Measurements from ENCODE around the gene RNF207. TPM values are rescaled to one million over a fixed set of nuclear protein-coding genes. Genes with fewer than 3 reads are reported as not detected.

Gene RNF207
- total and polyA plus RNA-seq, 5 donors, result 33.7 to 97.4 (median 55.2) TPM

GRCh38 chr1:6200188-6200809 lies 5.6 kb upstream of the RNF207 start:
- no peaks in the 10 kb centered on the region for H3K27me3 ChIP-seq (ENCODE audit: control insufficient read depth, insufficient read depth)
- intact Hi-C loops (cut with DNase I), result no loop called here
- H3K4me3 ChIP-seq (ENCODE audit: low read length), result peak overlapping the region; percentile 47
- WGBS, result 62% methylated on average over 10 of the region's 10 CpGs
- H3K27ac ChIP-seq (ENCODE audit: low read length), result peak overlapping the region; percentile 93
- peaks cover 5% of the 10 kb centered on the region for H3K4me1 ChIP-seq (ENCODE audit: control insufficient read depth, insufficient read depth, low read length)
- ATAC-seq (no peak), DNase-seq (no peak)
- no peaks in the 10 kb centered on the region for H3K9me3 ChIP-seq (ENCODE audit: control insufficient read depth, low read length)

GRCh38 chr1:6202256-6202655 lies 3.7 kb upstream of the RNF207 start:
- H3K27me3 ChIP-seq (ENCODE audit: control insufficient read depth, insufficient read depth), result no peaks in the 10 kb centered on the region
- DNase-seq (no peak), ATAC-seq (no peak)
- WGBS, result 92% methylated on average over 7 of the region's 7 CpGs
- intact Hi-C loops (cut with DNase I), result no loop called here
- H3K4me3 ChIP-seq (ENCODE audit: low read length), result no peak overlapping the region
- peaks cover 5% of the 10 kb centered on the region for H3K4me1 ChIP-seq (ENCODE audit: control insufficient read depth, insufficient read depth, low read length)
- no peaks in the 10 kb centered on the region for H3K9me3 ChIP-seq (ENCODE audit: control insufficient read depth, low read length)
- no peak overlapping the region for H3K27ac ChIP-seq (ENCODE audit: low read length)

GRCh38 chr1:6206520-6206855 lies 569 bp downstream of the RNF207 start:
- WGBS, result 11% methylated on average over 25 of the region's 25 CpGs
- Histone ChIP-seq H3K4me3 (ENCODE audit: low read length) (peak overlapping the region; percentile 62), H3K27me3 (ENCODE audit: control insufficient read depth, insufficient read depth) (no peaks in the 10 kb centered on the region), H3K27ac (ENCODE audit: low read length) (peak overlapping the region; percentile 57), H3K9me3 (ENCODE audit: control insufficient read depth, low read length) (no peaks in the 10 kb centered on the region), H3K4me1 (ENCODE audit: control insufficient read depth, insufficient read depth, low read length) (no peaks in the 10 kb centered on the region)
- ATAC-seq, result no peak
- intact Hi-C loops (cut with DNase I), result no loop called here
- no peak for DNase-seq

- ATAC-seq, result peak in 1 of 2 donors; percentile 12
- DNase-seq, result peak in 1 of 3 donors; percentile 80
- H3K4me3 ChIP-seq (ENCODE audit: low read length), result peak overlapping the region; percentile 62
- no peaks in the 10 kb centered on the region for H3K9me3 ChIP-seq (ENCODE audit: control insufficient read depth, low read length)
- no peaks in the 10 kb centered on the region for H3K27me3 ChIP-seq (ENCODE audit: control insufficient read depth, insufficient read depth)
- intact Hi-C loops (cut with DNase I), result no loop called here
- no peaks in the 10 kb centered on the region for H3K4me1 ChIP-seq (ENCODE audit: control insufficient read depth, insufficient read depth, low read length)
- 63% methylated on average over 19 of the region's 19 CpGs for WGBS
- peak overlapping the region; percentile 57 for H3K27ac ChIP-seq (ENCODE audit: low read length)
These were observed 1.4 kb downstream of the RNF207 start for GRCh38 chr1:6207075-6207885.

GRCh38 chr1:6207921-6208320 lies 2.0 kb downstream of the RNF207 start:
- Histone ChIP-seq H3K9me3 (ENCODE audit: control insufficient read depth, low read length) (no peaks in the 10 kb centered on the region), H3K4me3 (ENCODE audit: low read length) (no peak overlapping the region), H3K27me3 (ENCODE audit: control insufficient read depth, insufficient read depth) (no peaks in the 10 kb centered on the region), H3K27ac (ENCODE audit: low read length) (peak overlapping the region; percentile 4), H3K4me1 (ENCODE audit: control insufficient read depth, insufficient read depth, low read length) (no peaks in the 10 kb centered on the region)
- no peak for ATAC-seq
- DNase-seq, result no peak
- intact Hi-C loops (cut with DNase I), result no loop called here
- 78% methylated on average over 10 of the region's 10 CpGs for WGBS

GRCh38 chr1:6208723-6209660 lies 3.1 kb downstream of the RNF207 start:
- DNase-seq (peak; percentile 53 to 84 (median 84)), ATAC-seq (peak; percentile 35 to 46)
- Histone ChIP-seq H3K4me3 (ENCODE audit: low read length) (peak overlapping the region; percentile 12), H3K4me1 (ENCODE audit: control insufficient read depth, insufficient read depth, low read length) (no peaks in the 10 kb centered on the region), H3K27me3 (ENCODE audit: control insufficient read depth, insufficient read depth) (no peaks in the 10 kb centered on the region), H3K9me3 (ENCODE audit: control insufficient read depth, low read length) (no peaks in the 10 kb centered on the region), H3K27ac (ENCODE audit: low read length) (no peak overlapping the region)
- intact Hi-C loops (cut with DNase I), result no loop called here
- 5% methylated on average over 99 of the region's 99 CpGs for WGBS

GRCh38 chr1:6209661-6210580 lies 4.0 kb downstream of the RNF207 start:
- no peak overlapping the region for H3K4me3 ChIP-seq (ENCODE audit: low read length)
- intact Hi-C loops (cut with DNase I), result no loop called here
- ATAC-seq (no peak), DNase-seq (peak in 1 of 3 donors; percentile 56)
- no peaks in the 10 kb centered on the region for H3K27me3 ChIP-seq (ENCODE audit: control insufficient read depth, insufficient read depth)
- no peak overlapping the region for H3K27ac ChIP-seq (ENCODE audit: low read length)
- no peaks in the 10 kb centered on the region for H3K4me1 ChIP-seq (ENCODE audit: control insufficient read depth, insufficient read depth, low read length)
- WGBS, result 86% methylated on average over 17 of the region's 17 CpGs
- no peaks in the 10 kb centered on the region for H3K9me3 ChIP-seq (ENCODE audit: control insufficient read depth, low read length)

GRCh38 chr1:6210591-6211355 lies 4.9 kb downstream of the RNF207 start:
- ATAC-seq (no peak), DNase-seq (peak in 1 of 3 donors; percentile 56)
- Histone ChIP-seq H3K9me3 (ENCODE audit: control insufficient read depth, low read length) (no peaks in the 10 kb centered on the region), H3K27ac (ENCODE audit: low read length) (no peak overlapping the region), H3K4me3 (ENCODE audit: low read length) (no peak overlapping the region), H3K27me3 (ENCODE audit: control insufficient read depth, insufficient read depth) (no peaks in the 10 kb centered on the region), H3K4me1 (ENCODE audit: control insufficient read depth, insufficient read depth, low read length) (no peaks in the 10 kb centered on the region)
- 90% methylated on average over 29 of the region's 29 CpGs for WGBS
- intact Hi-C loops (cut with DNase I), result no loop called here

- Histone ChIP-seq H3K4me1 (ENCODE audit: control insufficient read depth, insufficient read depth, low read length) (no peaks in the 10 kb centered on the region), H3K4me3 (ENCODE audit: low read length) (no peak overlapping the region), H3K27ac (ENCODE audit: low read length) (no peak overlapping the region), H3K9me3 (ENCODE audit: control insufficient read depth, low read length) (no peaks in the 10 kb centered on the region), H3K27me3 (ENCODE audit: control insufficient read depth, insufficient read depth) (no peaks in the 10 kb centered on the region)
- DNase-seq (peak in 1 of 3 donors; percentile 43), ATAC-seq (no peak)
- 86% methylated on average over 16 of the region's 16 CpGs for WGBS
- intact Hi-C loops (cut with DNase I), result no loop called here
These were observed 5.8 kb downstream of the RNF207 start for GRCh38 chr1:6211731-6212130.

All from right cardiac atrium (tissue), 5 donors.